CD8-positive, alpha-beta memory T cell (primary cell): ENCODE measurements around the gene CSTF1. TPM values are rescaled to one million over a fixed set of nuclear protein-coding genes. Genes with fewer than 3 reads are reported as not detected.
A peak's percentile ranks its signal among the peaks of the same experiment; 100 is the strongest.
"Not testable (repeated sequence)": the region's sequence is repeated elsewhere in the genome, so short reads cannot be mapped to it uniquely, and the experiment has no call there.

Source experiments
- CTCF ChIA-PET: fragments of 350-600 bp; sonication (Branson Sonifier 250); formaldehyde crosslinking; loops from one replicate; lab custom pipeline; 2021; ENCODE audit warnings: antibody characterized with exemption; lab: Charles Lee
- POLR2A ChIA-PET: fragments of 350-600 bp; sonication (Branson Sonifier 250); formaldehyde crosslinking; loops from one replicate; lab custom pipeline; 2021; ENCODE audit warnings: antibody characterized with exemption; lab: Charles Lee
- DNase-seq, 5 donors: peaks; one replicate each; pipeline versions ENCODE4 v3.0.0 to v3.0.0-alpha.2; 2020 to 2022; ENCODE audit warnings: mixed read lengths in 1 of 5
- H3K27ac ChIP-seq: one replicate; pipeline ENCODE4 v1.7.0; 2013; ENCODE audit warnings: low read depth, mild to moderate bottlenecking, low read length, moderate library complexity
- H3K27me3 ChIP-seq: 2 replicates; pipeline ENCODE4 v1.7.0; 2013; ENCODE audit warnings: low read length, mild to moderate bottlenecking; ENCODE audit not compliant: insufficient read depth, poor library complexity, severe bottlenecking
- H3K36me3 ChIP-seq: 2 replicates; pipeline ENCODE4 v1.7.0; 2013; ENCODE audit warnings: mild to moderate bottlenecking, low read length, moderate library complexity; ENCODE audit not compliant: insufficient read depth
- H3K4me1 ChIP-seq: 2 replicates; pipeline ENCODE4 v1.7.0; 2013; ENCODE audit warnings: mild to moderate bottlenecking, low read length, moderate library complexity; ENCODE audit not compliant: insufficient read depth
- H3K4me3 ChIP-seq: 2 replicates; pipeline ENCODE4 v1.7.0; 2013; ENCODE audit warnings: mild to moderate bottlenecking, low read length
- H3K9me3 ChIP-seq: 2 replicates; pipeline ENCODE4 v1.7.0; 2013; ENCODE audit warnings: mild to moderate bottlenecking, low read length
- H3K27ac Mint-ChIP-seq, 8 donors: one replicate each; pipeline ENCODE4 v1.8.0; 2020 to 2021; ENCODE audit warnings: mixed read lengths in 8 of 8, mild to moderate bottlenecking in 6 of 8, inconsistent platforms in 3 of 8, moderate library complexity in 3 of 8
- H3K27me3 Mint-ChIP-seq, 2 donors: one replicate each; pipeline ENCODE4 v1.8.0; 2020 to 2021; ENCODE audit warnings: mixed read lengths in 2 of 2, mild to moderate bottlenecking in 1 of 2, moderate library complexity in 1 of 2
- H3K36me3 Mint-ChIP-seq, 3 donors: one replicate each; pipeline ENCODE4 v1.8.0; 2020 to 2021; ENCODE audit warnings: mixed read lengths in 3 of 3, inconsistent platforms in 1 of 3, mild to moderate bottlenecking in 1 of 3
- H3K4me1 Mint-ChIP-seq, 3 donors: one replicate each; pipeline ENCODE4 v1.8.0; 2020 to 2021; ENCODE audit warnings: mixed read lengths in 3 of 3, inconsistent platforms in 1 of 3, mild to moderate bottlenecking in 1 of 3
- H3K4me3 Mint-ChIP-seq, 7 donors: one replicate each; pipeline ENCODE4 v1.8.0; 2020 to 2021; ENCODE audit warnings: mixed read lengths in 7 of 7, mild to moderate bottlenecking in 6 of 7, moderate library complexity in 4 of 7, inconsistent platforms in 2 of 7
- H3K9me3 Mint-ChIP-seq, 5 donors: one replicate each; pipeline ENCODE4 v1.8.0; 2020 to 2022; ENCODE audit warnings: mixed read lengths in 5 of 5, mild to moderate bottlenecking in 3 of 5, moderate library complexity in 2 of 5, inconsistent platforms in 1 of 5
- polyA plus RNA-seq: library from polyadenylated mRNA; unstranded; fragments of 300-500 nt; fragmentation: Illumina TruSeq; gene quantifications from one replicate; pipeline ENCODE4 v1.2.3, GENCODE V29; 2021
- total RNA-seq, 2 experiments: library from RNA; stranded (reverse); gene quantifications; one replicate each; pipeline ENCODE4 v1.2.3, GENCODE V29; 2021

CSTF1 gene
- total and polyA plus RNA-seq, 3 experiments from 2014 or later = 37.0 to 54.7 (median 54.2) TPM

- H3K27ac Mint-ChIP-seq = peak overlapping the region in 5 of 8 donors; percentile 9 to 67 (median 41)
- H3K4me1 Mint-ChIP-seq = peaks cover 30 to 46% (median 31%) of the 10 kb centered on the region in 3 donors
- Histone ChIP-seq H3K27ac (no peak overlapping the region), H3K9me3 (no peaks in the 10 kb centered on the region), H3K4me1 (peaks cover 33% of the 10 kb centered on the region), H3K36me3 (peaks cover 16% of the 10 kb centered on the region), H3K27me3 (no peaks in the 10 kb centered on the region), H3K4me3 (no peak overlapping the region)
- no peaks in the 10 kb centered on the region for H3K9me3 Mint-ChIP-seq
- H3K4me3 Mint-ChIP-seq = no peak overlapping the region
- POLR2A ChIA-PET = interaction anchor here (0.6 kb wide), 1 partner anchor 26 kb away, joined by 3 read pairs; no protein-coding TSS in a partner anchor
- CTCF ChIA-PET = interaction anchor here (1.1 to 2.3 kb wide), 3 partner anchors 9 to 21 kb away, joined by 3 to 6 read pairs (median 4); no protein-coding TSS in a partner anchor
- no peak for DNase-seq
- peaks cover under 1 to 58% (median 16%) of the 10 kb centered on the region in 3 donors for H3K36me3 Mint-ChIP-seq
- no peaks in the 10 kb centered on the region for H3K27me3 Mint-ChIP-seq
Measured at GRCh38 chr20:56409521-56409920, 17.1 kb downstream of the CSTF1 start.

- H3K4me3 ChIP-seq = no peak overlapping the region
- no peaks in the 10 kb centered on the region for H3K9me3 Mint-ChIP-seq
- peaks cover 16% of the 10 kb centered on the region for H3K36me3 ChIP-seq
- H3K27me3 ChIP-seq = no peaks in the 10 kb centered on the region
- H3K4me1 Mint-ChIP-seq = peaks cover 32 to 50% (median 35%) of the 10 kb centered on the region in 3 donors
- no peak for DNase-seq
- peaks cover 37% of the 10 kb centered on the region for H3K4me1 ChIP-seq
- H3K27me3 Mint-ChIP-seq = no peaks in the 10 kb centered on the region
- H3K4me3 Mint-ChIP-seq = no peak overlapping the region
- POLR2A ChIA-PET = interaction anchor here (0.6 kb wide), 1 partner anchor 26 kb away, joined by 3 read pairs; no protein-coding TSS in a partner anchor
- H3K9me3 ChIP-seq = no peaks in the 10 kb centered on the region
- H3K27ac ChIP-seq = no peak overlapping the region
- H3K36me3 Mint-ChIP-seq = peaks cover 0 to 55% (median 16%) of the 10 kb centered on the region in 3 donors
- H3K27ac Mint-ChIP-seq = peak overlapping the region in 6 of 8 donors; percentile 10 to 84 (median 64)
- CTCF ChIA-PET = interaction anchor here (2.3 kb wide), 1 partner anchor 20 kb away, joined by 6 read pairs; no protein-coding TSS in a partner anchor
Measured at GRCh38 chr20:56409956-56410355, 17.5 kb downstream of the CSTF1 start.

DNA sequence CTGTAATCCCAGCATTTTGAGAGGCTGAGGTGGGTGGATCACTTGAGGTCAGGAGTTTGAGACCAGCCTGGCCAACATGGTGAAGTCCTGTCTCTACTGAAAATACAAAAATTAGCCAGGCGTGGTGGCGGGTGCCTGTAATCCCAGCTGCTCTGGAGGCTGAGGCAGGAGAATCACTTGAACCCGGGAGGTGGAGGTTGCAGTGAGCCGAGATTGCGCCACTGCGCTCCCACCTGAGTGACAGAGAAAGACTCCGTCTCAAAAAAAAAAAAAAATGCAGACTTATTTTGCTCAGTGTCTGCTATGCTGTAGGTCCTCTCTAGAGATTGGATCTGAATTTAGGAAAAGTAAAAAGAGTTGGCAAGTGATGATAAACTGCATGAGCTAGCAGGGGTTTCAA is 18.8 kb downstream of the CSTF1 start:
- not testable (repeated sequence) for DNase-seq, H3K9me3 Mint-ChIP-seq
- H3K4me1 ChIP-seq = peaks cover 50% of the 10 kb centered on the region

GRCh38 chr20:56411759-56412472 is 19.5 kb downstream of the CSTF1 start, which contains the start of gene CASS4:
Gene CASS4 (plus strand): TSS chr20:56412260. CDS start chr20:56412459, 199 bp downstream.
- CTCF ChIA-PET = interaction anchor here (1.1 to 2.3 kb wide), 6 partner anchors 10 to 52 kb away, joined by 3 to 11 read pairs (median 4); no protein-coding TSS in a partner anchor
- H3K27ac Mint-ChIP-seq = peak within 1 kb of the TSS; percentile 91 to 99 (median 98)
- peak within 1 kb of the TSS; percentile 83 for H3K4me3 ChIP-seq

More for the DNA sequence above, 18.8 kb downstream of the CSTF1 start:
- Mint-ChIP-seq H3K4me3 (peak overlapping the region; percentile 90 to 96 (median 93)), H3K36me3 (peaks cover 0 to 41% (median 12%) of the 10 kb centered on the region in 3 donors), H3K27ac (peak overlapping the region; percentile 91 to 99 (median 98)), H3K4me1 (peaks cover 39 to 51% (median 44%) of the 10 kb centered on the region in 3 donors)
- H3K27ac ChIP-seq = peak overlapping the region; percentile 69
- POLR2A ChIA-PET = interaction anchor here (1.2 to 1.5 kb wide), 2 partner anchors 11 to 53 kb away, joined by 4 to 5 read pairs; no protein-coding TSS in a partner anchor
- not testable (repeated sequence) for H3K9me3 ChIP-seq, H3K27me3 Mint-ChIP-seq, H3K27me3 ChIP-seq, H3K36me3 ChIP-seq
- H3K4me3 ChIP-seq = peak overlapping the region; percentile 83
- CTCF ChIA-PET = interaction anchor here (1.4 kb wide), 1 partner anchor 16 kb away, joined by 5 read pairs; no protein-coding TSS in a partner anchor

GRCh38 chr20:56412473-56412790 is 20.0 kb downstream of the CSTF1 start:
- H3K4me1 ChIP-seq = peaks cover 61% of the 10 kb centered on the region
- no peaks in the 10 kb centered on the region for H3K27me3 ChIP-seq
- peak overlapping the region; percentile 83 for H3K4me3 ChIP-seq
- POLR2A ChIA-PET = interaction anchor here (0.6 to 1.5 kb wide), 5 partner anchors 10 to 52 kb away, joined by 3 to 5 read pairs (median 4); partner anchors contain the start of genes AURKA and CSTF1
- H3K27ac Mint-ChIP-seq = peak overlapping the region; percentile 91 to 99 (median 98)
- H3K9me3 ChIP-seq = no peaks in the 10 kb centered on the region
- H3K36me3 ChIP-seq = no peaks in the 10 kb centered on the region
- no peaks in the 10 kb centered on the region for H3K9me3 Mint-ChIP-seq
- no peaks in the 10 kb centered on the region for H3K27me3 Mint-ChIP-seq
- peak overlapping the region; percentile 90 to 96 (median 93) for H3K4me3 Mint-ChIP-seq
- peak overlapping the region; percentile 69 for H3K27ac ChIP-seq
- no peak for DNase-seq
- H3K36me3 Mint-ChIP-seq = peaks cover 0 to 34% (median 13%) of the 10 kb centered on the region in 3 donors
- H3K4me1 Mint-ChIP-seq = peaks cover 50 to 62% (median 56%) of the 10 kb centered on the region in 3 donors
- CTCF ChIA-PET = interaction anchor here (1.1 to 2.3 kb wide), 6 partner anchors 9 to 51 kb away, joined by 3 to 11 read pairs (median 4); no protein-coding TSS in a partner anchor

More at GRCh38 chr20:56411759-56412472, 19.5 kb downstream of the CSTF1 start, which contains the start of gene CASS4:
- H3K27me3 ChIP-seq = no peaks in the 10 kb centered on the region
- H3K9me3 ChIP-seq = no peaks in the 10 kb centered on the region
- peaks cover 45 to 57% (median 51%) of the 10 kb centered on the region in 3 donors for H3K4me1 Mint-ChIP-seq
- H3K27ac ChIP-seq = peak within 1 kb of the TSS; percentile 69
- H3K36me3 Mint-ChIP-seq = peaks cover 0 to 36% (median 15%) of the 10 kb centered on the region in 3 donors
- peaks cover 5% of the 10 kb centered on the region for H3K36me3 ChIP-seq
- POLR2A ChIA-PET = interaction anchor here (0.9 to 1.5 kb wide), 4 partner anchors 10 to 52 kb away, joined by 3 to 5 read pairs (median 4); partner anchors contain the start of genes AURKA and CSTF1
- no peaks in the 10 kb centered on the region for H3K9me3 Mint-ChIP-seq
- H3K4me1 ChIP-seq = peaks cover 56% of the 10 kb centered on the region
- peak in 3 of 5 donors; percentile 54 to 78 (median 63) for DNase-seq
- no peaks in the 10 kb centered on the region for H3K27me3 Mint-ChIP-seq
- H3K4me3 Mint-ChIP-seq = peak within 1 kb of the TSS; percentile 90 to 96 (median 93)

GRCh38 chr20:56412949-56413348 is 20.5 kb downstream of the CSTF1 start:
- Histone ChIP-seq H3K27me3 (no peaks in the 10 kb centered on the region), H3K36me3 (no peaks in the 10 kb centered on the region), H3K4me3 (peak overlapping the region; percentile 83), H3K4me1 (peaks cover 67% of the 10 kb centered on the region), H3K9me3 (no peaks in the 10 kb centered on the region), H3K27ac (peak overlapping the region; percentile 69)
- DNase-seq = no peak
- Mint-ChIP-seq H3K27ac (peak overlapping the region; percentile 91 to 99 (median 98)), H3K27me3 (no peaks in the 10 kb centered on the region), H3K4me1 (peaks cover 54 to 67% (median 61%) of the 10 kb centered on the region in 3 donors), H3K4me3 (peak overlapping the region; percentile 90 to 96 (median 93)), H3K9me3 (no peaks in the 10 kb centered on the region), H3K36me3 (peaks cover 0 to 30% (median 10%) of the 10 kb centered on the region in 3 donors)
- ChIA-PET POLR2A (interaction anchor here (0.6 to 1.5 kb wide), 3 partner anchors 12 to 51 kb away, joined by 4 read pairs; partner anchors contain the start of genes AURKA and CSTF1), CTCF (interaction anchor here (1.1 to 2.3 kb wide), 5 partner anchors 9 to 51 kb away, joined by 3 to 11 read pairs (median 4); no protein-coding TSS in a partner anchor)
